Effector CD8-positive, alpha-beta T cell (primary cell): ENCODE measurements around the gene CEP76.
"Not testable (repeated sequence)": the region's sequence is repeated elsewhere in the genome, so short reads cannot be mapped to it uniquely, and the experiment has no call there.

Experiments
- DNase-seq: peaks from one replicate; lab custom pipeline; 2025; lab: John Stamatoyannopoulos, UW

Gene CEP76

GRCh38 chr18:12703096-12703567 is 609 bp upstream of the CEP76 start:
- no peak for DNase-seq

- no peak for DNase-seq
Measured at GRCh38 chr18:12701161-12701560, 1.4 kb downstream of the CEP76 start.

- DNase-seq, result no peak
Measured at GRCh38 chr18:12699747-12700146, 2.8 kb downstream of the CEP76 start.

- DNase-seq, result no peak
Measured at GRCh38 chr18:12694032-12694431, 8.5 kb downstream of the CEP76 start.

GRCh38 chr18:12692206-12692605 is 10.3 kb downstream of the CEP76 start:
- no peak for DNase-seq

- DNase-seq, result no peak
Measured at GRCh38 chr18:12689256-12689850, 13.2 kb downstream of the CEP76 start.

- no peak for DNase-seq
Measured at GRCh38 chr18:12686100-12686499, 16.4 kb downstream of the CEP76 start.

GRCh38 chr18:12679183-12679786 is 23.2 kb downstream of the CEP76 start:
- no peak for DNase-seq

GRCh38 chr18:12668041-12668440 is 34.5 kb downstream of the CEP76 start:
- no peak for DNase-seq

- no peak for DNase-seq
Measured at GRCh38 chr18:12659904-12660605, 42.5 kb downstream of the CEP76 start.

- DNase-seq, result no peak
Measured at GRCh38 chr18:12658426-12659138, 43.9 kb downstream of the CEP76 start.

- no peak for DNase-seq
Measured at GRCh38 chr18:12657684-12658425, 44.7 kb downstream of the CEP76 start, which contains the start of gene SPIRE1. SPIRE1 (minus strand) TSS chr18:12658107; CDS start chr18:12657866, 241 bp downstream.

GRCh38 chr18:12656938-12657683 is 45.4 kb downstream of the CEP76 start:
- DNase-seq, result no peak

GRCh38 chr18:12656605-12656937 is 46.0 kb downstream of the CEP76 start:
- no peak for DNase-seq

GRCh38 chr18:12654971-12655370 is 47.6 kb downstream of the CEP76 start:
- DNase-seq, result no peak

GRCh38 chr18:12652861-12653401 is 49.6 kb downstream of the CEP76 start:
- DNase-seq, result no peak

- DNase-seq, result no peak
Measured at GRCh38 chr18:12651651-12652050, 50.9 kb downstream of the CEP76 start.

GRCh38 chr18:12647773-12648172 is 54.8 kb downstream of the CEP76 start:
- DNase-seq, result no peak

GRCh38 chr18:12645751-12646203 is 56.7 kb downstream of the CEP76 start:
- DNase-seq, result no peak

- DNase-seq, result no peak
Measured at GRCh38 chr18:12645254-12645653, 57.3 kb downstream of the CEP76 start.

- not testable (repeated sequence) for DNase-seq
Measured at GRCh38 chr18:12643756-12644155, 58.8 kb downstream of the CEP76 start.
